Calu3 (cell line): ENCODE measurements around the gene PGBD1. TPM values are rescaled to one million over a fixed set of nuclear protein-coding genes. Genes with fewer than 3 reads are reported as not detected.

Experiments
- Bru-seq: library from RNA; stranded (reverse); fragments of 400-500 nt; gene quantifications from one replicate; lab custom pipeline; 2021; lab: Mats Ljungman, UMichigan
- BruChase-seq, 2 experiments: library from RNA; stranded (reverse); fragments of 400-500 nt; gene quantifications; one replicate each; lab custom pipeline; 2021; lab: Mats Ljungman, UMichigan
- BruUV-seq: library from RNA; stranded (reverse); fragments of 400-500 nt; replicated peaks from 2 replicates; lab custom pipeline; 2021; lab: Mats Ljungman, UMichigan
- CTCF ChIA-PET: fragments of 300-600 bp; sonication (Branson Sonifier 250); formaldehyde crosslinking; loops from one replicate; lab custom pipeline; 2022; ENCODE audit warnings: antibody characterized with exemption; lab: Charles Lee
- DNase-seq: peaks from one replicate; pipeline ENCODE4 v3.0.0; 2022
- H3K27ac Mint-ChIP-seq: one replicate; pipeline ENCODE4 v1.8.0; 2022; ENCODE audit warnings: mixed read lengths; ENCODE audit not compliant: unreplicated experiment
- H3K27me3 Mint-ChIP-seq: one replicate; pipeline ENCODE4 v1.8.0; 2022; ENCODE audit warnings: mixed read lengths; ENCODE audit not compliant: unreplicated experiment
- H3K36me3 Mint-ChIP-seq: one replicate; pipeline ENCODE4 v1.8.0; 2022; ENCODE audit warnings: mild to moderate bottlenecking, moderate library complexity, mixed read lengths; ENCODE audit not compliant: insufficient read depth, unreplicated experiment
- H3K4me1 Mint-ChIP-seq: one replicate; pipeline ENCODE4 v1.8.0; 2022; ENCODE audit warnings: mild to moderate bottlenecking, low read depth, mixed read lengths; ENCODE audit not compliant: unreplicated experiment
- H3K4me3 Mint-ChIP-seq: one replicate; pipeline ENCODE4 v1.8.0; 2022; ENCODE audit warnings: mild to moderate bottlenecking, low read depth, moderate library complexity, mixed read lengths; ENCODE audit not compliant: unreplicated experiment
- H3K9me3 Mint-ChIP-seq: one replicate; pipeline ENCODE4 v1.8.0; 2022; ENCODE audit warnings: low read depth, mixed read lengths; ENCODE audit not compliant: unreplicated experiment
- intact Hi-C: fragments of 100-400 bp; cut with micrococcal nuclease; formaldehyde crosslinking; loops from one replicate; pipeline ENCODE4 v1.10.0; 2022; ENCODE audit not compliant: unreplicated experiment
- long read RNA-seq: library from polyadenylated mRNA; stranded (forward); transcript quantifications from one replicate; pipeline ENCODE4 v2.0.0, GENCODE V29; 2022
- total RNA-seq: library from RNA; stranded (reverse); gene quantifications from 2 replicates; pipeline ENCODE4 v1.2.3, GENCODE V29; 2022
- TF ChIP-seq, protein P1 (sequence below): fragments of 200-600 bp; IDR thresholded peaks from one replicate; pipeline ENCODE4 v1.8.0; 2022; ENCODE audit warnings: antibody characterized with exemption; ENCODE audit not compliant: unreplicated experiment

PGBD1 gene
- total RNA-seq, result 3.1 and 4.9 TPM in 2 replicates
- percentile 57 among the genes with signal in this experiment for Bru-seq, nascent RNA
- percentile 60 among the genes with signal in this experiment for BruChase-seq, experiment 1, labeled RNA remaining after a 6-hour chase
- BruChase-seq, experiment 2, labeled RNA remaining after a 2-hour chase, result percentile 61 among the genes with signal in this experiment
- long read RNA-seq, partial matches to known transcripts, result 0 of 5 reads
- long read RNA-seq, other reads (novel, unspliced or antisense), result 3 of 5 reads

GRCh38 chr6:28281288-28282064, at the start of gene PGBD1:
Gene PGBD1 (plus strand): TSS chr6:28281572. CDS start chr6:28283814, 2,242 bp downstream.
- BruUV-seq, result no TSS peak
- DNase-seq, result peak; percentile 86
- intact Hi-C loops, result loop anchor here (2.0 to 5.0 kb wide), 2 partner anchors 29 to 71 kb away; partner anchors contain the start of gene ZKSCAN4
- Mint-ChIP-seq H3K27me3 (no peaks in the 10 kb centered on the region), H3K36me3 (peaks cover 10% of the 10 kb centered on the region), H3K9me3 (no peaks in the 10 kb centered on the region), H3K27ac (peak within 1 kb of the TSS; percentile 53), H3K4me3 (peak within 1 kb of the TSS; percentile 91), H3K4me1 (peaks cover 10% of the 10 kb centered on the region)
- CTCF ChIA-PET, result interaction anchor here (0.7 to 3.1 kb wide), 3 partner anchors 14 to 74 kb away, joined by 3 to 10 read pairs (median 3); partner anchors contain the start of genes ZKSCAN4 and ZSCAN26
- TF ChIP-seq, protein P1, sequence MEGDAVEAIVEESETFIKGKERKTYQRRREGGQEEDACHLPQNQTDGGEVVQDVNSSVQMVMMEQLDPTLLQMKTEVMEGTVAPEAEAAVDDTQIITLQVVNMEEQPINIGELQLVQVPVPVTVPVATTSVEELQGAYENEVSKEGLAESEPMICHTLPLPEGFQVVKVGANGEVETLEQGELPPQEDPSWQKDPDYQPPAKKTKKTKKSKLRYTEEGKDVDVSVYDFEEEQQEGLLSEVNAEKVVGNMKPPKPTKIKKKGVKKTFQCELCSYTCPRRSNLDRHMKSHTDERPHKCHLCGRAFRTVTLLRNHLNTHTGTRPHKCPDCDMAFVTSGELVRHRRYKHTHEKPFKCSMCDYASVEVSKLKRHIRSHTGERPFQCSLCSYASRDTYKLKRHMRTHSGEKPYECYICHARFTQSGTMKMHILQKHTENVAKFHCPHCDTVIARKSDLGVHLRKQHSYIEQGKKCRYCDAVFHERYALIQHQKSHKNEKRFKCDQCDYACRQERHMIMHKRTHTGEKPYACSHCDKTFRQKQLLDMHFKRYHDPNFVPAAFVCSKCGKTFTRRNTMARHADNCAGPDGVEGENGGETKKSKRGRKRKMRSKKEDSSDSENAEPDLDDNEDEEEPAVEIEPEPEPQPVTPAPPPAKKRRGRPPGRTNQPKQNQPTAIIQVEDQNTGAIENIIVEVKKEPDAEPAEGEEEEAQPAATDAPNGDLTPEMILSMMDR, result no peak

- no TSS peak for BruUV-seq
- H3K9me3 Mint-ChIP-seq, result peaks cover 3% of the 10 kb centered on the region
- H3K4me3 Mint-ChIP-seq, result no peak overlapping the region
- no peak for DNase-seq
- intact Hi-C loops, result no loop called here
- TF ChIP-seq, protein P1, result no peak
- H3K4me1 Mint-ChIP-seq, result no peaks in the 10 kb centered on the region
- peaks cover 27% of the 10 kb centered on the region for H3K36me3 Mint-ChIP-seq
- no peak overlapping the region for H3K27ac Mint-ChIP-seq
- H3K27me3 Mint-ChIP-seq, result no peaks in the 10 kb centered on the region
- CTCF ChIA-PET, result no interaction called here
These were observed 48.6 kb upstream of the PGBD1 start for GRCh38 chr6:28232785-28233184.

- intact Hi-C loops, result no loop called here
- no peaks in the 10 kb centered on the region for H3K4me1 Mint-ChIP-seq
- peaks cover 20% of the 10 kb centered on the region for H3K36me3 Mint-ChIP-seq
These were observed 45.4 kb upstream of the PGBD1 start for GRCh38 chr6:28235912-28236452.

GRCh38 chr6:28239636-28240035, 41.7 kb upstream of the PGBD1 start:
- Mint-ChIP-seq H3K4me1 (no peaks in the 10 kb centered on the region), H3K9me3 (peaks cover 3% of the 10 kb centered on the region), H3K27me3 (no peaks in the 10 kb centered on the region), H3K36me3 (peaks cover 14% of the 10 kb centered on the region), H3K4me3 (no peak overlapping the region), H3K27ac (no peak overlapping the region)
- intact Hi-C loops, result no loop called here
- CTCF ChIA-PET, result no interaction called here
- no peak for DNase-seq
- TF ChIP-seq, protein P1, result no peak
- BruUV-seq, result no TSS peak

More at GRCh38 chr6:28235912-28236452, 45.4 kb upstream of the PGBD1 start:
- no TSS peak for BruUV-seq
- DNase-seq, result no peak
- Mint-ChIP-seq H3K27me3 (no peaks in the 10 kb centered on the region), H3K9me3 (peaks cover 6% of the 10 kb centered on the region), H3K4me3 (no peak overlapping the region), H3K27ac (no peak overlapping the region)
- TF ChIP-seq, protein P1, result no peak
- CTCF ChIA-PET, result no interaction called here
